ENCODE results near the gene PIRT. TPM values are rescaled to one million over a fixed set of nuclear protein-coding genes. Genes with fewer than 3 reads are reported as not detected.
A peak's percentile ranks its signal among the peaks of the same experiment; 100 is the strongest.

PIRT gene
- total and polyA plus RNA-seq, 2 of the 8 experiments (the other 6 are each of a cell fraction or from before 2014, with no cell fraction given), result 0.03 TPM; not detected in 1

DNA sequence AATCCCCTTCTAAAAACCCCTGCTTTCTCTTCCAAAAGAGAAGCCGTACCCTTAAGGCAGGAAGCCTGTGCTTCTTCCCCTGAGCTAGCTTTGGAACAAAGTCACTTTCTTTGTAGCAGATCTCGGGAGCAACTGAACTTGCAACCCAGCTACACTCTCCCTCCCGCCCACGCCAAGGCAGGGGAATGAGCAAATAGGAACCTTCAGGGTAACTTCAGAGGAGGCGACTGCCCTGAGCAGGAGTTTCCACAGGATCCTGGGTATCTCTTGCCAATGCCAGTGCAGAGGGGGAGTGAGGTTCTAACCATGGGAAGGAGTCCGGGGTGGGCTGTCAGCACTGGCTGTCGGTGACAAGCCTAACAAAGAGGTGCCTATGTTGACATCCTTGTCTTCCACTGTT lies 5.9 kb upstream of the PIRT start:
- peak overlapping the region; percentile 12 to 70; a peak in 3 of 4 replicates for H3K4me2 ChIP-seq (ENCODE audit: insufficient read depth in 1 of 2, low read depth in 2 of 2, low read length in 2 of 2)
- H4K5ac ChIP-seq (ENCODE audit: insufficient read length, low read depth, low read length), result no peak overlapping the region
- H2BK20ac ChIP-seq (ENCODE audit: low read length), result 0 out of 2 replicates have a peak overlapping the region, but pooled peaks have one; percentile 18
- peaks cover 0 to 2% (median 0%) of the 10 kb centered on the region in 4 experiments; a peak in 1 of 7 replicates for H3K27me3 ChIP-seq (replicated peaks in 1 of 4; ENCODE audit: control insufficient read depth in 3 of 4, extremely low read depth in 1 of 4, insufficient read depth in 3 of 4, low read length in 3 of 4)
- FAIRE-seq (peak; percentile 70), DNase-seq (ENCODE audit: low read depth in 1 of 2, low spot score in 2 of 2) (peak in 1 of 2 experiments; percentile 57)
- H4K20me1 ChIP-seq (replicated peaks in 1 of 2; ENCODE audit: control insufficient read depth in 1 of 2, insufficient read depth in 2 of 2, low read length in 2 of 2), result no peaks in the 10 kb centered on the region
- H2BK12ac ChIP-seq (ENCODE audit: low read depth, low read length), result 0 out of 2 replicates have a peak overlapping the region, but pooled peaks have one; percentile 75
- H2BK15ac ChIP-seq (ENCODE audit: low read length), result peak overlapping the region; percentile 97; the same call in 1 of the 2 replicates
- H3K4me1 ChIP-seq (replicated peaks in 1 of 4; ENCODE audit: control insufficient read depth in 3 of 4, insufficient read depth in 4 of 4, low read length in 3 of 4), result peaks cover 7 to 10% (median 7%) of the 10 kb centered on the region in 4 experiments; a peak in 6 of 7 replicates
- 0 out of 2 replicates have a peak overlapping the region, but pooled peaks have one; percentile 28 for H2AFZ ChIP-seq (ENCODE audit: low read length)
- H3K23me2 ChIP-seq (ENCODE audit: low read depth, low read length), result peaks cover 17% of the 10 kb centered on the region; the same call in 1 of the 2 replicates
- TF ChIP-seq EGR1 (IDR thresholded peaks at IDR 0.05; ENCODE audit: borderline replicate concordance, low read depth, low read length) (peak; percentile 36; the same call in 1 of the 2 replicates), ASH2L (IDR thresholded peaks at IDR 0.05; ENCODE audit: low read length) (no peak), SP1 (IDR thresholded peaks at IDR 0.05; ENCODE audit: low read depth, low read length) (no peak)
- ChIA-PET CTCF (ENCODE audit: partially characterized antibody) (interaction anchor here (0.5 to 10.0 kb wide), 25 partner anchors 7 to 307 kb away, joined by 3 to 88 read pairs (median 5); partner anchors contain the start of gene PIRT), POLR2A (ENCODE audit: partially characterized antibody) (interaction anchor here (1.2 kb wide), 1 partner anchor 105 kb away, joined by 3 read pairs; no protein-coding TSS in a partner anchor)
- peak overlapping the region in 1 of 4 experiments; percentile 69; a peak in 1 of 8 replicates for H3K4me3 ChIP-seq (ENCODE audit: extremely low read depth in 1 of 4, insufficient read depth in 2 of 4, low read depth in 3 of 4, low read length in 4 of 4)
- no peak overlapping the region for H3K56ac ChIP-seq (replicated peaks; ENCODE audit: insufficient read length, low read depth, low read length)
- no peaks in the 10 kb centered on the region; a peak in 1 of 4 replicates for H3K9me3 ChIP-seq (ENCODE audit: insufficient read depth in 2 of 2, low read depth in 1 of 2, low read length in 1 of 2)
- no peak overlapping the region for H4K91ac ChIP-seq (replicated peaks; ENCODE audit: insufficient read length, low read length)
- H3K27ac ChIP-seq (ENCODE audit: low read depth, low read length), result no peak overlapping the region
- H3K79me1 ChIP-seq (ENCODE audit: low read depth, low read length), result no peaks in the 10 kb centered on the region
- no peak overlapping the region for H2BK120ac ChIP-seq (replicated peaks; ENCODE audit: low read depth, low read length)
- no peaks in the 10 kb centered on the region for H3K36me3 ChIP-seq (ENCODE audit: control insufficient read depth in 2 of 4, insufficient read depth in 4 of 4, low read length in 3 of 4)
- no peaks in the 10 kb centered on the region for H3K79me2 ChIP-seq (ENCODE audit: control insufficient read depth in 1 of 2, insufficient read depth in 2 of 2, low read length in 2 of 2)
- peak overlapping the region; percentile 38 for H3K18ac ChIP-seq (ENCODE audit: extremely low read depth, low read length)
- H2AK5ac ChIP-seq (ENCODE audit: low read depth, low read length), result no peak overlapping the region
- no peak overlapping the region for H3K14ac ChIP-seq (ENCODE audit: insufficient read length)
- no peak overlapping the region for H4K8ac ChIP-seq (ENCODE audit: extremely low read depth, insufficient read depth, low read length)
- H3K4ac ChIP-seq (replicated peaks; ENCODE audit: insufficient read length, low read depth, low read length), result no peak overlapping the region
- no peak overlapping the region for H3K23ac ChIP-seq (ENCODE audit: insufficient read length)
- no peak overlapping the region for H3K9ac ChIP-seq (replicated peaks in 1 of 4; ENCODE audit: extremely low read depth in 1 of 4, low read depth in 3 of 4, low read length in 3 of 4)
- WGBS, 2 experiments (ENCODE audit: extremely low coverage in 1 of 2, insufficient coverage in 1 of 2, insufficient read length in 1 of 2, insufficient replicate concordance in 2 of 2, low coverage in 1 of 2, low lambda C conversion rate in 2 of 2, missing lambda C conversion rate in 1 of 2), result 64% methylated on average over 7 of the region's 7 CpGs; no CpG with 5 or more reads in 1 of the 2 experiments
- H2BK5ac ChIP-seq (ENCODE audit: low read depth, low read length), result peak overlapping the region; percentile 2; the same call in 1 of the 2 replicates

Measured in H1 (cell line).